PC-9 (cell line): Measurements from ENCODE around the gene NLRP7.

Experiments used
- CTCF ChIP-seq: fragments of 200-600 bp; sonication (generic); conservative IDR thresholded peaks from 2 replicates; pipeline ENCODE4 v1.6.1; 2017; ENCODE audit warnings: mixed run types, antibody characterized with exemption, mild to moderate bottlenecking, moderate library complexity
- EZH2 ChIP-seq: fragments of 200-600 bp; sonication (generic); IDR thresholded peaks from 2 replicates; pipeline ENCODE4 v1.8.0; 2017; ENCODE audit warnings: antibody characterized with exemption, low read depth

- TF ChIP-seq CTCF (no peak), EZH2 (no peak)
Measured at GRCh38 chr19:54903303-54903702, 44.0 kb downstream of the NLRP7 start.
